KOPT-K1 (cell line): ENCODE results near the gene IRF2.
"Not testable (repeated sequence)": the region's sequence is repeated elsewhere in the genome, so short reads cannot be mapped to it uniquely, and the experiment has no call there.

ENCODE experiments used
- H3K27ac ChIP-seq: fragments of 200-600 bp; sonication (generic); 2 replicates; pipeline ENCODE4 v1.5.1; 2016; ENCODE audit warnings: antibody characterized with exemption, mild to moderate bottlenecking, low read depth, low read length; ENCODE audit not compliant: poor library complexity, severe bottlenecking
- H3K36me3 ChIP-seq: fragments of 200-600 bp; sonication (generic); 2 replicates; pipeline ENCODE4 v1.5.1; 2017; ENCODE audit warnings: antibody characterized with exemption, mild to moderate bottlenecking, low read length, moderate library complexity; ENCODE audit not compliant: insufficient read depth
- H3K9me3 ChIP-seq: fragments of 200-600 bp; sonication (generic); 2 replicates; pipeline ENCODE4 v1.5.1; 2017; ENCODE audit warnings: antibody characterized with exemption, low read length, mild to moderate bottlenecking; ENCODE audit not compliant: insufficient read depth, poor library complexity, severe bottlenecking

The IRF2 gene

GRCh38 chr4:184344435-184344834 lies 129.9 kb downstream of the IRF2 start:
- no peak overlapping the region for H3K27ac ChIP-seq
- H3K9me3 ChIP-seq: no peaks in the 10 kb centered on the region
- no peaks in the 10 kb centered on the region for H3K36me3 ChIP-seq

DNA sequence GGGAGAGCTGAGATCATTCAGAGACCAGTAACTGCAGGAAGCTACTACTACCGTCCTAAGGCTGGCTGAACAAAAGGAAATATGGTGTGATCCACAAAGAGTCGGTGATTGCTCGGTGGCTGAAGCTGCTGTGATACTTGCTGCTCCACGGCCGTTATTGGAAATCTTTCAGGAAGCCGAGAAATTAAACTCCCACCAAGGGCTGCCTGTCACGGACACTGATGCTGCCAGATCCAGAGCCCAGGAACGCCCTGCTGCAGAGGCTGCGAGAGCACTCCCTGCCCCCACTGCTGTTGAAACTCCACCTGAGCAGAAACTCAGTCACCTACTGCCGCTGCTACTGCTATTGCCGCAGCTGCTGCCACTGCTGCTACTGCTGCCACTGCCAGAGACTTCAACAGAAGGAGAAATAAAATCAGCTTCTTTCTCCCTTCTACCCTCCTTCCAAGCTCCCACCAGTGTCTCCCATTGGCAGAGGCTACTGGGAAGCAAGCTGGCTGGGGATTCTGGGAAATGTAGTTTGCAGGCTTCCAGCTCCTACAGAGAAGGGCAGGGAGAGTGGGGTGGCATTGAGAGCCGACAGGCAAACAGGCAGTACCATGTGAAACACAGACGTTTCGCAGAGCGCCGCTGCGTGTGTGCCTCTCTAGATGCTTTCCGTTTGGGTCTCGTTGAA lies 130.7 kb downstream of the IRF2 start:
- peak overlapping the region; percentile 21 for H3K27ac ChIP-seq
- H3K36me3 ChIP-seq: no peaks in the 10 kb centered on the region
- H3K9me3 ChIP-seq: no peaks in the 10 kb centered on the region

DNA sequence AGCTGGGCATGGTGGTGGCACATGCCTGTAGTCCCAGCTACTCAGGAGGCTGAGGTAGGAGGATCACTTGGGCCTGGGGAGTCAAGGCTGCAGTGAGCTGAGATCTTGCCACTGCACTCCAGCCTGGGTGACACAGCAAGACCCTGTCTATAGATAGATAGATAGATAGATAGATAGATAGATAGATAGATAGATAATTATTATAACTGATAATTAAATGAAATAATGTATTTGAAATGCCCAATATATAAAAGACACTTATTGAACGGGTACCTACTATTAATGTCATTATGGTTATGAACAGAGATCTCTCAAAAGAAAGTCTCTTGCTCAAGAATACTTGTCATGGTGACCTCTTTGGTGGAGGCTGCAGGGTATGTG lies 131.5 kb downstream of the IRF2 start:
- not testable (repeated sequence) for H3K9me3 ChIP-seq, H3K36me3 ChIP-seq, H3K27ac ChIP-seq

DNA sequence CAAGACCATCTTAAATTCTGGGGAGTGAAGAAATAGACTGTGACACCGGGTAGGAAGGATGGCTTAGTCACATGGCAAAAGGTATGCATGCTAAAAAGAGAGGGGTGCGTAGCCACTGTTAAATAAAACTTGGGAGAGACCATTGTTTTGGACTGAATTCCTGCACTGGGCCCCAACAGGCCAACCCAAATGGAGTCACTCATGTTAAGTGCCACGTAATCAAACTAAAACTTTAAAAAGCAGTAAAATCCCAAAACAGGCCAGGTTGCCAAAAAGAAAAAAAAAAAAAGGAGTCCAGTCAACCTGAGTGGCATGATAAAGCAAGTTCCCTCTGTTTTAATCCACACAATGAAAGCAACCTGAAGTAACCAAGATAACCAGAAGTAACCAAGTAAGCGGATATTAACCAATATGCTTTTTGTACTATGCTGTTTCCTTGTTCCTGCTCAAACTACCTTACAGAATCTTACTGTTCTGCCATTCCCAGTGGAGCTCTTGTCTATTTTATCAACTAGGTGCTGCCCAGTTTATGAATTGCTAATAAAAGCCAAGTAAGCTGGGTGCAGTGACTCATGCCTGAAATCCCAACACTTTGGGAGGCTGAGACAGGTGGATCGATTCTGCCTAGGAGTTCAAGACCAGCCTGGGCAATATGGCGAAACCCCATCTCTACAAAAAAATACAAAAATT lies 132.0 kb downstream of the IRF2 start:
- Histone ChIP-seq H3K9me3 (peaks cover 9% of the 10 kb centered on the region), H3K27ac (no peak overlapping the region), H3K36me3 (no peaks in the 10 kb centered on the region)

- H3K9me3 ChIP-seq, H3K36me3 ChIP-seq, H3K27ac ChIP-seq: not testable (repeated sequence)
Observed at GRCh38 chr4:184339398-184340193, 134.8 kb downstream of the IRF2 start.

- H3K9me3 ChIP-seq: peaks cover 9% of the 10 kb centered on the region
- no peak overlapping the region for H3K27ac ChIP-seq
- no peaks in the 10 kb centered on the region for H3K36me3 ChIP-seq
Observed at GRCh38 chr4:184337907-184338306, 136.4 kb downstream of the IRF2 start.
